Measurements from ENCODE around the gene GALT. TPM values are rescaled to one million over a fixed set of nuclear protein-coding genes. Genes with fewer than 3 reads are reported as not detected.

GALT gene
- total and polyA plus RNA-seq, 2 donors (not counting 1 experiment from before 2014, with no cell fraction given), result 111 to 167 TPM

- POLR2A ChIA-PET, result no interaction called here
- DNase-seq, result no peak
- no peaks in the 10 kb centered on the region for H3K79me2 ChIP-seq (ENCODE audit: control insufficient read depth, insufficient read depth, low read length)
- CTCF ChIA-PET, result no interaction called here
- peaks cover 0 to 6% (median 0%) of the 10 kb centered on the region in 4 experiments for H3K27me3 ChIP-seq (replicated peaks in 1 of 4; ENCODE audit: control extremely low read depth in 1 of 4, control insufficient read depth in 3 of 4, insufficient read depth in 4 of 4, low read length in 3 of 4)
- H2AFZ ChIP-seq (ENCODE audit: insufficient read depth, low read depth, low read length, poor library complexity, severe bottlenecking), result no peak within 1 kb of the TSS
- H3K36me3 ChIP-seq (replicated peaks in 1 of 2; ENCODE audit: control extremely low read depth in 1 of 2, control insufficient read depth in 1 of 2, extremely low read depth in 1 of 2, insufficient read depth in 2 of 2, low read length in 1 of 2), result no peaks in the 10 kb centered on the region
- intact Hi-C loops (cut with micrococcal nuclease), result no loop called here
- Mint-ChIP-seq H3K27ac (no peak within 1 kb of the TSS), H3K27me3 (peaks cover 19% of the 10 kb centered on the region), H3K4me1 (peaks cover 3% of the 10 kb centered on the region), H3K9me3 (ENCODE audit: insufficient read depth) (no peaks in the 10 kb centered on the region), H3K4me3 (no peak within 1 kb of the TSS)
- H3K9ac ChIP-seq (ENCODE audit: low read length), result no peak within 1 kb of the TSS
- H3K4me2 ChIP-seq (replicated peaks; ENCODE audit: low read depth, low read length, poor library complexity, severe bottlenecking), result no peak within 1 kb of the TSS
- no peak for ATAC-seq (ENCODE audit: low read depth)
- peaks cover 0 to 8% of the 10 kb centered on the region in 2 donors for H3K4me1 ChIP-seq (ENCODE audit: control insufficient read depth in 2 of 2, insufficient read depth in 2 of 2, low read length in 2 of 2)
- H4K20me1 ChIP-seq (ENCODE audit: control insufficient read depth, insufficient read depth, low read length, poor library complexity, severe bottlenecking), result no peaks in the 10 kb centered on the region
- TF ChIP-seq EZH2 (IDR thresholded peaks at IDR 0.05; ENCODE audit: borderline replicate concordance, insufficient read depth, low read depth, low read length, poor library complexity, severe bottlenecking), result no peak
- TF ChIP-seq, protein P1, sequence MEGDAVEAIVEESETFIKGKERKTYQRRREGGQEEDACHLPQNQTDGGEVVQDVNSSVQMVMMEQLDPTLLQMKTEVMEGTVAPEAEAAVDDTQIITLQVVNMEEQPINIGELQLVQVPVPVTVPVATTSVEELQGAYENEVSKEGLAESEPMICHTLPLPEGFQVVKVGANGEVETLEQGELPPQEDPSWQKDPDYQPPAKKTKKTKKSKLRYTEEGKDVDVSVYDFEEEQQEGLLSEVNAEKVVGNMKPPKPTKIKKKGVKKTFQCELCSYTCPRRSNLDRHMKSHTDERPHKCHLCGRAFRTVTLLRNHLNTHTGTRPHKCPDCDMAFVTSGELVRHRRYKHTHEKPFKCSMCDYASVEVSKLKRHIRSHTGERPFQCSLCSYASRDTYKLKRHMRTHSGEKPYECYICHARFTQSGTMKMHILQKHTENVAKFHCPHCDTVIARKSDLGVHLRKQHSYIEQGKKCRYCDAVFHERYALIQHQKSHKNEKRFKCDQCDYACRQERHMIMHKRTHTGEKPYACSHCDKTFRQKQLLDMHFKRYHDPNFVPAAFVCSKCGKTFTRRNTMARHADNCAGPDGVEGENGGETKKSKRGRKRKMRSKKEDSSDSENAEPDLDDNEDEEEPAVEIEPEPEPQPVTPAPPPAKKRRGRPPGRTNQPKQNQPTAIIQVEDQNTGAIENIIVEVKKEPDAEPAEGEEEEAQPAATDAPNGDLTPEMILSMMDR (IDR thresholded peaks at IDR 0.05), result no peak
- H3K4me3 ChIP-seq (ENCODE audit: control extremely low read depth in 1 of 5, extremely low read depth in 1 of 5, insufficient read depth in 1 of 5, low read depth in 2 of 5, low read length in 4 of 5), result no peak within 1 kb of the TSS
- no peak within 1 kb of the TSS for H3K27ac ChIP-seq (ENCODE audit: low read length in 2 of 2)
- no peaks in the 10 kb centered on the region for H3K9me3 ChIP-seq (ENCODE audit: control extremely low read depth in 1 of 3, control insufficient read depth in 2 of 3, insufficient read depth in 1 of 3, low read length in 2 of 3)
- 32% methylated on average over 5 of the region's 6 CpGs for WGBS (ENCODE audit: insufficient coverage)
Observed at GRCh38 chr9:34690983-34691935, 44.8 kb downstream of the GALT start, which contains the start of gene CCL19. Gene CCL19 (minus strand): TSS chr9:34691276. CDS start chr9:34691139, 137 bp downstream.

DNA sequence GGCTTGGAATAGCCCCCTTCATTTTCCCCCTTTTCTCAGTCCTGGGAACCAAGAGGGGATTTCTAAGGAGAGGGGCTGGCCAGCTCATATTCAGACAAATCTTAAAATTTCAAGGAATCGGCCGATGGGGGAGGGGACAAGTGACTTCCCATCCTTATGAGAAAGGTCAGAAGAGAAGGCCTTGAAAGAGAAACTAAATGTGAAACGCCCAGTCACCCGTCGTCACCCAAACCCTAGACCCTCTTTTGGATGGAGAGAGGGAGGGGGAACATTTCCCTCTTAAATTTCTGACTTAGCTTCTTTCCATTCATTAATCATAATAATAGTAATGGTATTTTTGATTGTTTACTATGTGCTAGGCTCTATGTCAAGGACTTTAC is 45.5 kb downstream of the GALT start:
- TF ChIP-seq, protein P1 (IDR thresholded peaks at IDR 0.05), result no peak
- no peak for TF ChIP-seq EZH2 (IDR thresholded peaks at IDR 0.05; ENCODE audit: borderline replicate concordance, insufficient read depth, low read depth, low read length, poor library complexity, severe bottlenecking)
- Histone ChIP-seq H3K27me3 (replicated peaks in 1 of 4; ENCODE audit: control extremely low read depth in 1 of 4, control insufficient read depth in 3 of 4, insufficient read depth in 4 of 4, low read length in 3 of 4) (peaks cover 0 to 9% (median 0%) of the 10 kb centered on the region in 4 experiments), H3K9me3 (ENCODE audit: control extremely low read depth in 1 of 3, control insufficient read depth in 2 of 3, insufficient read depth in 1 of 3, low read length in 2 of 3) (no peaks in the 10 kb centered on the region), H2AFZ (ENCODE audit: insufficient read depth, low read depth, low read length, poor library complexity, severe bottlenecking) (no peak overlapping the region), H3K36me3 (replicated peaks in 1 of 2; ENCODE audit: control extremely low read depth in 1 of 2, control insufficient read depth in 1 of 2, extremely low read depth in 1 of 2, insufficient read depth in 2 of 2, low read length in 1 of 2) (no peaks in the 10 kb centered on the region), H4K20me1 (ENCODE audit: control insufficient read depth, insufficient read depth, low read length, poor library complexity, severe bottlenecking) (no peaks in the 10 kb centered on the region), H3K4me2 (replicated peaks; ENCODE audit: low read depth, low read length, poor library complexity, severe bottlenecking) (no peak overlapping the region), H3K9ac (ENCODE audit: low read length) (no peak overlapping the region), H3K4me3 (ENCODE audit: control extremely low read depth in 1 of 5, extremely low read depth in 1 of 5, insufficient read depth in 1 of 5, low read depth in 2 of 5, low read length in 4 of 5) (no peak overlapping the region), H3K27ac (ENCODE audit: low read length in 2 of 2) (no peak overlapping the region), H3K79me2 (ENCODE audit: control insufficient read depth, insufficient read depth, low read length) (no peaks in the 10 kb centered on the region), H3K4me1 (ENCODE audit: control insufficient read depth in 2 of 2, insufficient read depth in 2 of 2, low read length in 2 of 2) (peaks cover 0 to 4% of the 10 kb centered on the region in 2 donors)
- Mint-ChIP-seq H3K27ac (no peak overlapping the region), H3K4me1 (no peaks in the 10 kb centered on the region), H3K9me3 (ENCODE audit: insufficient read depth) (no peaks in the 10 kb centered on the region), H3K4me3 (no peak overlapping the region), H3K27me3 (peaks cover 19% of the 10 kb centered on the region)
- no CpG with 5 or more reads among the region's 5 CpGs for WGBS (ENCODE audit: insufficient coverage)
- no peak for ATAC-seq (ENCODE audit: low read depth)
- ChIA-PET POLR2A (no interaction called here), CTCF (interaction anchor here (2.4 kb wide), 1 partner anchor 11 kb away, joined by 9 read pairs; no protein-coding TSS in a partner anchor)
- no peak for DNase-seq
- intact Hi-C loops (cut with micrococcal nuclease), result no loop called here
